CD4-positive, alpha-beta T cell treated with Interleukin-6 for 4 hours (primary cell): Measurements from ENCODE around the gene PDE4C.
A peak's percentile ranks its signal among the peaks of the same experiment; 100 is the strongest.
"Not testable (repeated sequence)": the region's sequence is repeated elsewhere in the genome, so short reads cannot be mapped to it uniquely, and the experiment has no call there.

Source experiments
- DNase-seq: peaks from one replicate; pipeline ENCODE4 v3.0.0-alpha.2; 2020; ENCODE audit warnings: mixed read lengths

The PDE4C gene

DNA sequence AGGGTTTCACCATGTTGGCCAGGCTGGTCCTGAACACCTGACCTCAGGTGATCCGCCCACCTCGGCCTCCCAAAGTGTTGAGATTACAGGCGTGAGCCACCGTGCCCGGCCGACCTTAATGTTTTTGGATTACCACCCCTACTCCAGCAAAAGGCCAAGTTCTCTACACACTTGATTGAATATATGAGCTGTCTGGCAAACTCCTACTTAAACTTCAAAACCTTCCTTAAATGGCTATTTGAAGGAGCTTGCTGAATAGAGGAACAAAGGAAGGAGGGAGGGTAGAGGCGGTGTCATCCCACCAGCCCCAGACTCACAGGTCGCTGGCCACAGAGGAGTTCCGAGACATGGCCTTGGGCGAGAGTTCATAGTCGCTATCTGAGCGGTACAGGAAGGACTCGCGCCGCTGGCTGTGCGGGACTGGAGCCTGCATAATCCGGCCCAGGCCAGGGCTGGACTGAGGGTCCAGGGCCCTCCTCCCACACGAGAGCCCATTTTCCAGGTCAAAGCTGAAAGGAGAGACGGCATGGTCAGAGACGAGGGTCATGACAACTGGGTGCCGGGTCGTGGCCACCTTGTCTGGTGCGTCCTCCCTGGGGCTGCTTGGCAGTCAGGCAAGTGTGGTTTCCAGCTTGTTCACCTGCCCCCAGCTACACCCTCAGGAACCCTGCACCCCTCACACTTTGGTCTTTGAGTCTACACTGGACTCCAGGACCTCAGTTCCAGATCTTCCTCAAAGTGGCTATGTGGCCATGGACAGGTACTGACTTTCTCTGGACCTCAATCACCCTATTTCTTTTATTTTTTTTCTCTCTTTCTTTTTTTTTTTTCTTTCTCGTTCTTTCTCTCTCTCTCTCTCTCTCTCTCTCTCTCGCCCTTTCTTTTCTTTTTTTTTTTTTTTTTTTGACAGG is 4.2 kb downstream of the PDE4C start:
- DNase-seq: no peak

DNA sequence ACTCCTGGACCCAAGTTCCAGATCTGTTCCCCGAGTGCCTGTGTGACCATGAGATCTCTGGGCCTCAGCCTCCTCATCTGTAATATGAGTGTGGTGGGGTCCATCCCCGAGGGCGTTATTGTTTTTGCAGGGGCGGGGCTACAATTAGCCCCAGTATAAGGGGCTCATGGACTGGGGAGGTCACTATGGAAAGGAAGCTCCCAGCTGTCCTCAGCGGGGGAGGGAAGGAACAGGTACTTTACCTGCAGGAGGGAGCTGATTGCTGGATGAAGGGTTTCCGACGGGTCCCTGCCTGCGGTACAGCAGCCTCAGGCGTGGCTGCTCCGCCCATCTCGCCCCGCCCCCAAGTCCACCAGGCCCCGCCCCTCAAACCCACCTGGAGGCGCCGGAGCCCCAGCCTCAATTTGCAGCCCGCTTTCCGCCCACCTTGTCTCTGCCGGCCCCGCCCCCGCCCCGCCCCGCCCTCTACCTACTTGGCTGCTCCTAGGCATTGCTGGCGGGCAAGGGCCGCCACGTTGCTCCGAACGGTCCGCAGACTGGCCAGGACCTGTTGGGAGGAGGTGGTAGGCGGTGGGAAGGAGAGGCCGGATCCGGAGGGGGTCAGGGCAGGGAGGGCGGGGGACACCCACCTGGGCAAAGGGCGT is 5.5 kb downstream of the PDE4C start:
- peak; percentile 14 for DNase-seq

DNA sequence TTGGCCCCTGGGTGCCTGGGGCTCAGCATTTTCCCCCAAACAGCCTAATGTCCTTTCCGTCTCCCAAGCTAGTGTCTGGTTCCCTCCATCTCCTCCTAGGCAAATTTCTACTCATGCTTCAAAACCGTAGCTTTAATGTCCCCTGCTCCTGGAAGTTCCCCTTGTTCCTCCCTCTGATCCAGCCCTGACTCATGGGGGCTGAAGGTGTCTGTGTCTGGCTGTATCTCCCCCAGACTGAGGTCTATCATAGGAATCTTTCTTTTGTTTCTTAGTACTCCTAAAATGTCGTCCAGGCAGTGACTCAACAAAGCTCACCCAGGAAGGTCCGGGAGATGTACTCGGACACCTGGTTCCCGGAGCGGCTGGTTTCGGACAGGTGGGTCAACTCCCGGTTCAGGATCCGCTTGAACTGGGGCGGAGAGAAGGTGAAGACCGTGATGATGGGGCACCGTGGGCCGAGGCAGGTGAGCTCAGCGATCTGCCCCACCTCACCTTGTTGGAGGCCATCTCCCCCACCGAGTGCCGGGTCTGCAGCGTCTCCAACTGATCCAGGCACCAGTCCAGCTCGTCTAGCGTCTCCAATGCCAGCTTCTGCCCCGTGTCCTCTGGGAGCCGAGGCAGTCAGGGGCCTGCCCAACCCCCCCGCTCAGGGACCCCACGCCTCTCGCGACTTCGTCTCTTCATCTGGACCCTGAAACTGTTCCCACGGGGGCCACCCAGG is 6.2 kb downstream of the PDE4C start:
- DNase-seq: no peak

DNA sequence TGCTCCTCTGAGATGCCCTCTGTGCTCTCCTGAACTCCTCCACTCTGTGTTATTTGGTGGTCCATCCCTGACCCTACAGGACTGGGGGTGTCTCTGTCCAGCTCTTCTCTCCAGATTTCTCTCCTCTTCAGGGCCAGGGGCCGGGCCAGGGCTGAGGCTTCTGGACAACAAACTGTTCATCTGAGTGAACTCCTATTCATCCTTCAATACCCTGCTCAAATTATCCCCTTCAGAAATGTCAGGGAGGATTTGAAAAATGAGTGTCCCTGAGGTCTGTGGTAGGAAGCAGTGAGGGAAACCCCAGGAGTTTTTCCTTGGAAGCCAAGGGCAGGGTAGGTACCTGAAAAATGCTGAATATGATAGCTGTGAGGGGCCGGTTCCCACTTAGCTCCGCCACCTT is 7.6 kb downstream of the PDE4C start:
- DNase-seq: no peak

DNA sequence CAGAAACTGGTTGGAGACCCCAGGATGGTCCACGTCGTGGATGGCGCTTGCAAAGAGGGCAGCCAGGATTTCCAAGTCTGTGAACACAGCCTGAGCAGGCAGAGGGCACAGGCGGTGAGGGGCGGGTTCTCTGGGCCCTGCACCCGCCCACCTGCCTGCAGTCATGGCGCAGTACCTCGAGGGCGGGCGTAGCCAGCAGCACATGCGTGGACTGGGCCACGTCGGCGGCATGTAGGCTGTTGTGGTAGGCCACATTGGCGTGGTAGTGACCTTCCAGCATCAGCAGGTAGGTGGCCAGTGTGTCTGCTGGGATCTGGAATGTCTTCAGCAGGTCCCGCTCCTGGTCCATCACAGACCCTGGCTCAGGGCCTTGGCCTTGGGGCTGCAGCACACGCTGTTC is 8.1 kb downstream of the PDE4C start:
- no peak for DNase-seq

DNA sequence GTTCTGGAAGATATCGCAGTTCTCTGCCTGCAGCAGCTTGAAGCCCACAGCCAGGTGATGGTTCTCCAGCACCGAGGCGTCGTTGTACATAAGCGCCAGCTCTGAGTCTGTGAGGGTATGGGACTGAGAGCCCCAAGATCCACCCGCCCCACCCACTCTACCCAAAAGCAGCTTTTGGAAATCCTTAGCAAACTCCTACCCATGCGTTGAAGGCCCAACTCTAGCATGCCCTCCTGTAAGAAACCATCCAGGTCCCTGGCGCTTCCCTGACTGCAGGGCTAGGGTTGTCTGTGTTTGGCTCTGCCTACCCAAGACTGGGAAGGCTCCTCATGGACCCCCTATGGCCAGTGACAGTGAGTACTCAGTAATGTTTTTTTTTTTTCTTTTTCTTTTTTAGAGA is 9.4 kb downstream of the PDE4C start:
- no peak for DNase-seq

DNA sequence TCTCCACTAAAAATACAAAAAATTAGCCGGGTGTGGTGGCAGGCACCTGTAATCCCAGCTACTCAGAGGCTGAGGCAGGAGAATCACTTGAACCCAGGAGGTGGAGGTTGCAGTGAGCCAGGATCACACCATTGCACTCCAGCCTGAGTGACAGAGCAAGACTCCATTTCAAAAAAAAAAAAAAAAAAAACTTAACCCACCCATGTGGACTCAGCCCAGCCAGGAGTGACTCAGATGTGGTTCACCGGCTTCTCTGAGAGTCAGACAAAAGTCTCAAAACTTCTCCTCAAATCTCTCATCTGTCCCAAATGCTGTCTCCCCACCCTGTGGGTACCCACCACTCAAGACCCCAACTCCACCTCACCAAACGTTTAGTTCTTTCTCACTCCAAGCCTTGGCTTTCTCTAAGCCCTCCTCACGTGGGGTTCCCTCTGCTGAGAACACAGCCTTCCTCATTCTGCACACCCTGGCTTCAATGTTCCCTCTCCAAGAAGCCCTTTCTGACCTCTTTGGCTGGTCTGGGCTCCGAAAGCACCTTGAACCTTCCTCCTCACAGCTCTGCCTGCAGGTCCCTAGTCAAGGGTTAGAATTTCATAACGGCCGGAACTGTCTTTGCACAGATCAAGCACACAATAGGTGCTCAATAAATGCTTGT is 11.3 kb downstream of the PDE4C start:
- DNase-seq: no peak

DNA sequence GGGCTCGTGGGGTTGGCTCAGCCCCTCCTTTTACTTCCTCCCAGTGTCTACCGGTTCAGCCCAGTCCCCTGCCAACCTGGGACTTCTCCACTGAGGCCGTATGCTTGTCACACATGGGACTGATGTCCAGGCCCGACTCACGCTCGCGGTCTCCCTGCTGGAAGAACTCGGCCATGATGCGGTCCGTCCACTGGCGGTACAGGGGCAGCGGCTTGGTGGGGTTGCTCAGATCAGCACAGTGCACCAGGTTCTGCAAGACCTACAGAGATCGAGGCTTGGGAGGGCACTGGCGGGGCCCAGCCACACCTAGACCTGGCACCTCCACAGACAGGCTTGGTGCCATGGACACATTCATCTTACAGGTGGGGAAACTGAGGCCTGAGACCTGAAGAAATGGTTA is 14.6 kb downstream of the PDE4C start:
- no peak for DNase-seq

DNA sequence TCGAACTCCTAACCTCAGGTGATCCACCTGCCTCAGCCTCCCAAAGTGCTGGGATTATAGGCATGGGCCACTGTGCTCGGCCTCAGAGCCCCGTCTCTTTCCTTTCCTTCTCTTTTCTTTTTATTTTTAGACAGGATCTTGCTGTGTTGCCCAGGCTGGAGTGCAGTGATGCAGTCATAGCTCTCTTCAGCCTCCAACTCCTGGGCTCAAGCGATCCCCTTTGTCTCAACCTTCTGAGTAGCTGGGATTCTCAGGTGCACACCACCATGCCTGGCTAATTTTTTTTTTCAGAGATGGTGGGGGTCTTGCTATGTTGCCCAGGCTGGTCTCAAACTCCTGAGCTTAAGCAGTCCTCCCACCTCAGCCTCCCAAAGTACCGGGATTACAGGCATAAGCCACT is 16.3 kb downstream of the PDE4C start:
- DNase-seq: not testable (repeated sequence)

DNA sequence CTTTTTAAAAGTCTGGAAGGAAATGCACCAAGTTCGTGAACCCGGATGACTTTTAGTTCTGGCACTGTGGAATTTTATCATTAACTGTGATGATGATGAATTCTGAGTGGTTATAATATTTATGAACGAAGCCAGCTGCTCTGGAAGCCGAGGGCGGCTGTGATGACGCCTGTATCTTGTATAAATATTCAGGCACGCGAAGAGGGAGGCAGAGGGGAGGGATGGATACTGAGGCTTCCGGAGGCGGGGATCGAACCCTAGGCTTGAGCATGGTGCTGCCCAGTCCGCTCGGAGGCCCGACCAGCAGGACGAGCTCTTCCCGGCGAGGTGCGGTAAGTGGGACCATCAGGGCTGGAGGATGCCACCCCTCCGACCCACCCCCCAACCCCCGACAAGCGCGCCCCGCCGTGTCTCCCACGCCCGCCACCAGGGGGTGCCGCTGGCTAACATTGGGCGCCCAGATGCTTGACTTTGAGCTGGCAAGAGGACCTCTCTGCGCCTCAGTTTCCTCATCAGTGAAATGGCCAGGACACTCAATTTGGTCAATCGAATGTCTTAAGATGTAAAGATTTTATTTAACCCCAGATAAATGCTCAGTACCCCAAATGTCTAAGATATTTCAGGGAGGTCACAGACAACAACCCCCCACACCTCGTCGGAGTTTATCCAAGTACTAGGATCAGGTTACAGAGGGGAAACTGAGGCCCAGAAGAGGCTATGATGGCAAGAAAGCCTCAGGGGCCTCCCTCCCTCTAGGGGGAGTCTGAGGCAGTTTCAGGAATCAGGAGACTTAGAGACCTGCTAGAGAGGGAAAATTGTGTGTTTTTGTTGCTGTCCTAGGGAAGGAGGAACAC is 17.9 kb downstream of the PDE4C start:
- peak; percentile 65 for DNase-seq

DNA sequence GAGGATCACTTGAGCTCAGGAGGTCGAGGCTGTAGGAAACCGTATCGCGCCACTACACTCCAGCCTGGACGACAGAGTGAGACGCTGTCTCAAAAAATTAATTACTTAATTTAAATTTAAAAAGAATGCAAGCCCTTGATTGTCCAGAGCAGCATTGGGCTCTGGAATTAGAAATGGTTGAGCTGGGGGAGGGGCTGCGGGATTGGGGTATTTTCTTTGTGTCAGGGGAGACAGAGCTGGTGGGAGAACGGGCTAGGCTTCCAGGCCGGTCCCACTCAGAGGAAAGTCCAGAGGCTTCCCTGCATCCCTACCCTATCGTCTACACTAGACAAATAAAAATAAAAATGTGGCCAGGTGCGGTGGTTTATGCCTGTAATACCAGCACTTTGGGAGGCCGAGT is 20.2 kb downstream of the PDE4C start:
- DNase-seq: no peak

DNA sequence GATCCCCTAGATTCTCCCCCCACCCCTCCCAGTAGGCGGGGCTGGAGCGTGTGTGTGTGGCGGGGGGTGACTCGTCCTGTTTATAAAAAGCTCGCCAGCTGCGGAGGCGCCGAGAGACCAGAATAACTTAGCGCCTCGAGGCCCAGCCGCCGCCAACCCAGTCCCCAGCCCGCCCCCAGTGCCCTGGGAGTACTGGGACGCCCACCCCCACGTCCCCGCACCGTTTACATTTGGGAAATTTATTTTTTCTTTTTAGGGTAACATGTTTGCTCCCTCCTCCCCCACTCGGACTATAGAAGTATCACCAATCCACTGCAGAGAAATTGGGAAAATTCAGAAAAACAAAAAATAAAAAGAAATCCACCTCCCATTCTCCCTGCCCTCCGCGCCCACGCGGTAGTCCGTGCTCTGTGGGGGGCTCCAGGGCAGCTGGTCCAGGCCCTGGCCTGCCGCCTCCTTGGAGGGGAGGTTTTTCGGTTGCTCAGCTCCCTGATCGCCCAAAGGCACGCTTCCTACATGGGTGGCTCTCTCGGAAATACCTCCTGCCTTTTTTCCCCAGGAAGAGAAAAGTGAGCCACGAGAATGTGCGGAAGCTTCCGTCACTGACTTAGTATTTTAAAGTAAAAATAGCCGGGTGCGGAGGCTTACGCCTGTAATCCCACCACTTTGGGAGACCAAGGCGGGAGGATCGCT is 20.9 kb downstream of the PDE4C start:
- peak; percentile 74 for DNase-seq

DNA sequence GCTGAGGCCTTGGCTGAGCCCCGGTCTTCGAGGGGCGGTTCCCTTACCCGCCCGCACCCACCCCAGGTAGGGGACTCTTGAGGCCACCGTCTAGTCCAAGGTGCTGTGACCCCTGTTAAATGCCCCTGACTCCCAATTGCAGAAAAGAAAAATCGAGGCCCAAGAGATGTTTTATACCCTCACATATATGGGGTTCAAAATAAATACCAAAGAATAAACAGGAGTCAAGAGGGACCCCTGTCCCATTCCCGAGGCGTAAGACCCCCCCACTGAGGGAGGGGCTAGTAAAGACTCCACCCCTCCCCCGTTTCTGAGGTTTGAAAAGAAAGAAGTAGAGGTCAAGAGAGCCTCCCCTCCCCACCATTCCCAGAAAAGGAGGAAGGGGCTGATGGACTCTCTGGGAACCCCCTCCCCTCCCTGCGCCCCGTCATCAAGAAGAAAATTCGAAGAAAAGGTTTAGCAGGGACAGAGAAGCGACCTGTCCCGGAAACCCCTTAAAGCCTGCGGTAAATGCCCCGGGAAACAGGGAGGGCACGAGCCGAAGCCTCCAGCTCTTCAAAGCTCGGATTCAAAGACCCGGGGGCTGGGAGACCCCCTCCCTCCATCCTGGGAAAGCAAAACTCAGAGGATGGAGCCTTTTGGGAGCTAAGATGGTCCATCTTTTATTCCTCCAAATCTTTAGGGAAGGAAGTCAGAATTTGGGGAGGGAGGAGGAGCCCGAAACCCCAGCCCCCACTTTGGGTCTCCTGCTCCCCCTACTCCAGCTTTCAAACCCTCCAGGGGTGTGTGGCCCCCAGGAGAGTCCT is 21.6 kb downstream of the PDE4C start:
- peak; percentile 51 for DNase-seq

DNA sequence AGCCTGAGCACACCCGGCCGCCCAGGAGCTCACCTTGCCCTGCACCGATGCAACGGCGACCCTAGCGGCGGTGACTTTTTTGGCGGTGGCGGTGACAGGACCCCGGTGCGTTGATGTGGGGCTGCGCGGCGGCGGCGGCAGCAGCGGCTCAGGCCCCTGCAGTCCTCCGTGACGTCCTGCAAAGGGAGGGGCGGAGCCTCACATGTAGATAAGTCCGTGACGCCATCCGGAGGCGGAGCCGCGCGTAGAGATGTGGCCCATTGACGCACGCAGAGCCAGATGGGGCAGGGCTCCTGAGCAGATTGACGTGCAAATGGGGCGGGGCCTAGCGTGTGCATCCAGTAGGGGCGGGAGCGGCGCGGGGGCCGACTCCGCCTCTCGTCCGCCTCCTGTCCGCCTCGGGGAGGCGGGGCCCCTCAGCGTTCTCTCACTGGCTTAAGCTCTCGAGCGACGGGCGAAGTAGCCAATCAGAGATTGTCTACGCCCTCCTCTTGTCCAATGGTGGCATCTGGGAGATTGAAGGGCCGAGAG is 22.3 kb downstream of the PDE4C start, which contains the start of gene RAB3A:
Gene RAB3A (minus strand): TSS at position 180 of the 531 bp plus-strand sequence. CDS start 1,302 bp downstream, outside the sequence.
- peak; percentile 100 for DNase-seq

DNA sequence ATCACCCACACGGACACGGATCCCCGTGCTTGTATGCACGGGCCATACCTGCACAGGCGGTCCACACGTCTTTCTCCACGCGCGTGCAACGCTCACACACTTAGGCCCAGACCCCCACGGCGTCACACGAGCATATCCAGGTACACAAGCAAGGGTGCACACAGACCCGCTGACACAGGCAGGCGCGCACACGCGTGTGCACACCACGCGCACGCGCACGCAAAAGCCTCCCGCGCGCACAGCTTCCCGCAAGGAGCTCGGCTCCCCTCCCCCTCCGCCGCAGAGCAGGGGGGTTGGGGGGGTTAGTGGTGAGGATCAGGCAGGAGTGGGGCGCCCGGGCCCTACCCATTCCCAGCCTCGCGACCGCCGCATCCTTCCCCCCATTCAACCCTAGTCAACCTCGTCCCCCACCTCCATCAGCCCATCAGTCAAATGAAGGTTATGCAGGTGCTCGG is 22.8 kb downstream of the PDE4C start:
- DNase-seq: peak; percentile 70

DNA sequence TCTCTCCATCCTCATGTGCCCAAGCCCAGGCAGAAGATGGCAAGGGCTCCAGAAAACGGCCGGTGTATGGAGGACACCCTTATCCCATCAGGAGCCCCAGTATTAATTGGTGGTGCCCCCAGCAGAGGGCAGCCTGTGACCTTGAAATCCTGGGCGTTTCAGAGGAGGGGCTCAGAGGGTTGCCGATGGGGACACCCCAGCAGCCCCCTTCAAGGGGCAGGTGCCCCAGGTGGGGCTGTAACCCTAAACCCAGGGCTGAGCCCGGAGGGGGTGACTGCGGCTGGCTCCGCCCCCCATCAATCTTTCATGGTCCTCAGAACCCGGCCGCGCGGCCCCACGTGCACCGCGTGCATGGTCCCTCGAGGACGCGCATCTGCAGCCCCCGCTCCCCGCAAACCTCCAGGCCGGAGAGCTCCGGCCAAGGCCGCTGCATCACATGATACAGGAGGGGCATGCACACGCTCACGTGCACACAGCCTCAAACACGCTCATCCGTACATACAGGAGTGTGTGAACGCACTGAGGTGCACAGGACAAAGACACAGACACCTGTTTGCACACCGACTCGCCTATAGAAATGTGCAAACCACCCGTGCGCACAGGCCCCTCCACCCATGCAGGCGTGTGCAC is 23.3 kb downstream of the PDE4C start:
- DNase-seq: peak; percentile 51

DNA sequence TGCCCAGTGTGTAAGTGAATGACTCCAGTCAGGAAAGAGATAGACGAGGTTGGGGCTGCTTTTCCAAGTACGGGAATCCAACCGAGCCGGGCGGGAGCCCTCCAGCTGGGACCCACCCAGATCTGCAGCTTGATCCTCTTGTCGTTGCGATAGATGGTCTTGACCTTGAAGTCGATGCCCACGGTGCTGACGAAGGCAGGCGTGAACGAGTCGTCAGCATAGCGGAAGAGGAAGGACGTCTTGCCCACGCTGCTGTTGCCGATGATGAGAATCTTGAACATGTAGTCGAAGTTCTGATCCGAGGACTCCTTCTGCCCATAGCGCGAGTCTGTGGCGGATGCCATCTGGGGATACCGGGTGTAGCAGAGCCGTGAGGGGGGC is 23.9 kb downstream of the PDE4C start:
- no peak for DNase-seq

DNA sequence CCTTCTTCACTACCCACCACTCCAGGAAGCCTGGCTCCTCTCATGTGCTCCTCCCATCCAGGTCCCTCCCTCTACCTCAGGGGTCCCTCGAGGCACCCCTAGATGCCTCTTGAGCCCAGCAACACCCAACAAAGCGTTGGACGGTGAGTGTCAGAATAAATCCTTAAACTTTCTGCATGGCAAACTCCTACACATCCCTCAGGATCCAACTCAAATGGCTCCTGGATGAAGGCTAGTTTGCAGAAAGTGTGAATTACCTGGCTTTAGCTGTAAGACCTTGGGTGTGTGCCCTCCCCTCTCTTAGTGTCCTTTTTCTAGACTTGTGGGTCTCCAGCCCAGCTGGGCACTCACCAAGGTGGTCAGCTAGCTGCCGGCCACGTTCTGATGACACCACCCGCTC is 27.9 kb downstream of the PDE4C start:
- no peak for DNase-seq

DNA sequence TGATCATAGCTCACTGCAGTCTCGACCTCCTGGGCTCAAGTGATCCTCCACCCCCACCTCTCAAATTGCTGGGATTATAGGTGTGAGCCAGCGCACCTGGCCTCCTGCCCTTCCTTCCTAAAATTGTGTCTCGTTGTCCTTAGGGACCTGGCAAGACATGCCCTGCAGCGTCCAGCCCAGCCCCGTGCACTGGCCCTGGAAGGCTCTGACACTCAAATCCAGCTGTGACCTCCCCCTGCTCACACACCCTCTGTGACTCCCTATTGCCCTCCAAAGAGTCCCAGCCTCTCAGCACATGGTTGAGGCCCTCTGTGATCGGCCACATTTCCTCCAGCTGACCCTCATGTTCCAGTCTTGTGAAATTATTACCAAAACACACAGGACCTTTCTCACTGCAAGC is 28.3 kb downstream of the PDE4C start:
- no peak for DNase-seq

DNA sequence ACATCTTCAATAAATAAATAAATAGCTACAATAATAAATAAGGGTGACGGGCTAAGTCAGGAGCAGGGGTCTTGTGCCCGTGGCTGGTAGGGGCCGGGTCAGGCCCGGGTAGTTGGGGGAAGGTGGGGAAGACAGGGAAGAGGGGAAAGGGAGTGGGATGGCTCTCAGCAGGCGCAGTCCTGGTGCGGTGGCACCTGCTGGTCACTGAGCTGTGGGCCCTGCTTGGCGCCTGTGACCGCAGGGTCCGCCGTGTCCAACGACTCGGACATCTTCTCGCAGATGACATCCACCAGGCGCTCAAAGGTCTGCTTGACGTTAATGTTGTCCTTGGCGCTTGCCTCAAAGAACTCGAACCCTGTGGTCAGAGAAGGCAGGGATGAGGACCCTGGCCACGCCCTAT is 28.9 kb downstream of the PDE4C start:
- DNase-seq: no peak
